Prostate gland (tissue), 2 donors: ENCODE data around the gene NDUFS6. TPM values are rescaled to one million over a fixed set of nuclear protein-coding genes. Genes with fewer than 3 reads are reported as not detected.

ENCODE experiments used
- DNase-seq: peaks from one replicate; pipeline ENCODE4 v3.0.0-alpha.2; 2019; ENCODE audit warnings: low spot score
- H3K27ac ChIP-seq, 2 donors: fragments of 200-600 bp; sonication (generic); 2 replicates each; pipeline ENCODE4 v1.5.1; 2017 to 2019
- H3K27me3 ChIP-seq: fragments of 200-600 bp; sonication (generic); replicated peaks from 2 replicates; pipeline ENCODE4 v1.5.1; 2019; ENCODE audit not compliant: insufficient read depth
- H3K36me3 ChIP-seq, 2 donors: fragments of 200-600 bp; sonication (generic); 1 replicate in 1 of 2; 2 replicates in 1 of 2; pipeline versions ENCODE4 v1.5.1 to v1.8.1; 2017 to 2019
- H3K4me1 ChIP-seq: fragments of 200-600 bp; sonication (generic); replicated peaks from 2 replicates; pipeline ENCODE4 v1.5.1; 2019
- H3K4me3 ChIP-seq, 2 donors: fragments of 200-600 bp; sonication (generic); 2 replicates each; pipeline ENCODE4 v1.5.1; 2017 to 2019
- H3K9me3 ChIP-seq: fragments of 200-600 bp; sonication (generic); 2 replicates; pipeline ENCODE4 v1.5.1; 2017
- CTCF ChIP-seq, 4 experiments: fragments of 200-600 bp in 2 of 4; fragments of 450-650 bp in 2 of 4; sonication (generic) in 2 of 4; IDR thresholded peaks; 1 replicate in 3 of 4; 2 replicates in 1 of 4; pipeline ENCODE4 v1.5.1; 2016 to 2019; ENCODE audit warnings: antibody characterized with exemption in 4 of 4, mild to moderate bottlenecking in 2 of 4, moderate library complexity in 2 of 4
- POLR2A ChIP-seq: fragments of 450-650 bp; IDR thresholded peaks from one replicate; pipeline ENCODE4 v1.6.1; 2016; ENCODE audit warnings: antibody characterized with exemption, mild to moderate bottlenecking
- POLR2AphosphoS5 ChIP-seq: sonication (generic); formaldehyde crosslinking; IDR thresholded peaks from one replicate; pipeline ENCODE4 v1.6.1; 2017; ENCODE audit warnings: antibody characterized with exemption
- WGBS: methylation state at CpG from one replicate; pipeline ENCODE4 v1.1.5; 2018; 5-methylcytosine and 5-hydroxymethylcytosine counted together
- intact Hi-C: fragments of 100-400 bp; cut with DNase I; formaldehyde crosslinking; loops from one replicate; pipeline ENCODE4 v1.14.2; 2022
- total RNA-seq, 2 donors: library from RNA; depleted of rRNA; stranded (reverse); fragments of >200 nt; gene quantifications; one replicate each; pipeline ENCODE4 v1.1.0, GENCODE V29; 2016

The NDUFS6 gene
- total RNA-seq, 2 donors from 2014 or later = 27.8 to 70.2 TPM

GRCh38 chr5:1836176-1836890 lies 35.1 kb downstream of the NDUFS6 start:
- intact Hi-C loops = no loop called here
- H3K36me3 ChIP-seq = no peaks in the 10 kb centered on the region
- WGBS = 70% methylated on average over 23 of the region's 23 CpGs
- H3K27me3 ChIP-seq = no peaks in the 10 kb centered on the region
- H3K4me3 ChIP-seq = no peak overlapping the region
- no peak for TF ChIP-seq POLR2AphosphoS5
- TF ChIP-seq CTCF (IDR thresholded peaks at IDR 0.05) = no peak
- TF ChIP-seq POLR2A = no peak
- no peaks in the 10 kb centered on the region for H3K4me1 ChIP-seq
- DNase-seq = no peak
- H3K9me3 ChIP-seq = no peaks in the 10 kb centered on the region
- H3K27ac ChIP-seq = no peak overlapping the region

GRCh38 chr5:1836891-1837880 lies 36.0 kb downstream of the NDUFS6 start:
- H3K36me3 ChIP-seq = no peaks in the 10 kb centered on the region

GRCh38 chr5:1838013-1838412 lies 36.8 kb downstream of the NDUFS6 start:
- Histone ChIP-seq H3K36me3 (no peaks in the 10 kb centered on the region), H3K27ac (no peak overlapping the region), H3K4me1 (no peaks in the 10 kb centered on the region), H3K4me3 (no peak overlapping the region), H3K27me3 (no peaks in the 10 kb centered on the region), H3K9me3 (no peaks in the 10 kb centered on the region)
- TF ChIP-seq POLR2AphosphoS5 = no peak
- TF ChIP-seq CTCF (IDR thresholded peaks at IDR 0.05) = no peak
- TF ChIP-seq POLR2A = no peak
- intact Hi-C loops = no loop called here
- WGBS = 88% methylated on average over 9 of the region's 9 CpGs
- no peak for DNase-seq

More at GRCh38 chr5:1836891-1837880, 36.0 kb downstream of the NDUFS6 start:
- H3K27me3 ChIP-seq = no peaks in the 10 kb centered on the region
- 82% methylated on average over 32 of the region's 32 CpGs for WGBS
- H3K27ac ChIP-seq = no peak overlapping the region
- intact Hi-C loops = no loop called here
- TF ChIP-seq POLR2A = no peak
- no peak for TF ChIP-seq CTCF (IDR thresholded peaks at IDR 0.05)
- TF ChIP-seq POLR2AphosphoS5 = no peak
- H3K4me3 ChIP-seq = no peak overlapping the region
- H3K9me3 ChIP-seq = no peaks in the 10 kb centered on the region
- no peaks in the 10 kb centered on the region for H3K4me1 ChIP-seq
- no peak for DNase-seq

GRCh38 chr5:1840071-1840547 lies 38.9 kb downstream of the NDUFS6 start:
- DNase-seq = no peak
- Histone ChIP-seq H3K36me3 (no peaks in the 10 kb centered on the region), H3K27me3 (no peaks in the 10 kb centered on the region), H3K4me1 (no peaks in the 10 kb centered on the region), H3K27ac (no peak overlapping the region), H3K4me3 (no peak overlapping the region), H3K9me3 (no peaks in the 10 kb centered on the region)
- TF ChIP-seq CTCF (IDR thresholded peaks at IDR 0.05) (no peak), POLR2A (no peak), POLR2AphosphoS5 (no peak)
- WGBS = 89% methylated on average over 20 of the region's 20 CpGs
- intact Hi-C loops = no loop called here
